Hepatic stellate cell (primary cell): ENCODE data around the gene PIK3C3.

Source experiments
- DNase-seq: peaks from one replicate; pipeline ENCODE4 v3.0.0; 2011; ENCODE audit warnings: low spot score

Gene PIK3C3

GRCh38 chr18:42126586-42126985 is 171.6 kb downstream of the PIK3C3 start:
- no peak for DNase-seq

- no peak for DNase-seq
These were observed 176.3 kb downstream of the PIK3C3 start for GRCh38 chr18:42131066-42131929.

- no peak for DNase-seq
These were observed 176.9 kb downstream of the PIK3C3 start for GRCh38 chr18:42131930-42132244.
